MM.1S (cell line): ENCODE data around the gene CRTC3.
A peak's percentile ranks its signal among the peaks of the same experiment; 100 is the strongest.

Experiments used
- DNase-seq: peaks from one replicate; pipeline ENCODE4 v3.0.0-alpha.2; 2015
- H2AFZ ChIP-seq: fragments of 300-600 bp; sonication (generic); 2 replicates; pipeline ENCODE4 v1.6.0; 2016; ENCODE audit warnings: antibody characterized with exemption, low read length
- H3F3A ChIP-seq: fragments of 300-600 bp; sonication (generic); 2 replicates; pipeline ENCODE4 v1.6.1; 2016; ENCODE audit warnings: mild to moderate bottlenecking, antibody characterized with exemption, low read length, moderate library complexity, mixed read lengths; ENCODE audit not compliant: insufficient read depth
- H3K27ac ChIP-seq: fragments of 300-600 bp; sonication (generic); 2 replicates; pipeline ENCODE4 v1.5.1; 2016; ENCODE audit warnings: mild to moderate bottlenecking, low read length
- H3K27me3 ChIP-seq: fragments of 300-600 bp; sonication (generic); replicated peaks from 2 replicates; pipeline ENCODE4 v1.6.0; 2016; ENCODE audit warnings: low read length; ENCODE audit not compliant: insufficient read depth
- H3K36me3 ChIP-seq: fragments of 300-600 bp; sonication (generic); replicated peaks from 2 replicates; pipeline ENCODE4 v1.6.1; 2016; ENCODE audit warnings: mild to moderate bottlenecking, low read length, mixed read lengths; ENCODE audit not compliant: insufficient read depth
- H3K4me1 ChIP-seq: fragments of 300-600 bp; sonication (generic); 2 replicates; pipeline ENCODE4 v1.6.1; 2016; ENCODE audit warnings: low read length, mixed read lengths
- H3K4me2 ChIP-seq: fragments of 300-600 bp; sonication (generic); 2 replicates; pipeline ENCODE4 v1.6.0; 2016; ENCODE audit warnings: low read depth, low read length
- H3K4me3 ChIP-seq: fragments of 300-600 bp; sonication (generic); 2 replicates; pipeline ENCODE4 v1.5.1; 2016; ENCODE audit warnings: low read length, mixed read lengths
- H3K79me2 ChIP-seq: fragments of 300-600 bp; sonication (generic); 2 replicates; pipeline ENCODE4 v1.6.1; 2016; ENCODE audit warnings: mixed run types, low read length, mixed read lengths
- H3K9ac ChIP-seq: fragments of 300-600 bp; sonication (generic); 2 replicates; pipeline ENCODE4 v1.6.1; 2016; ENCODE audit warnings: low read length, mixed read lengths
- H3K9me2 ChIP-seq: fragments of 300-600 bp; sonication (generic); replicated peaks from 2 replicates; pipeline ENCODE4 v1.6.1; 2016; ENCODE audit warnings: mild to moderate bottlenecking, low read length, mixed read lengths; ENCODE audit not compliant: insufficient read depth
- H3K9me3 ChIP-seq: fragments of 300-600 bp; sonication (generic); replicated peaks from 2 replicates; pipeline ENCODE4 v1.6.1; 2016; ENCODE audit warnings: mild to moderate bottlenecking, low read length, mixed read lengths; ENCODE audit not compliant: insufficient read depth
- H4K20me1 ChIP-seq: fragments of 300-600 bp; sonication (generic); 2 replicates; pipeline ENCODE4 v1.6.1; 2016; ENCODE audit warnings: mild to moderate bottlenecking, low read length, moderate library complexity, mixed read lengths; ENCODE audit not compliant: insufficient read depth
- EZH2 ChIP-seq: fragments of 300-600 bp; sonication (generic); optimal IDR thresholded peaks from 2 replicates; pipeline ENCODE3; 2017; ENCODE audit warnings: low read depth, mild to moderate bottlenecking, antibody characterized with exemption, low read length, mixed read lengths
- EZH2phosphoT487 ChIP-seq: fragments of 300-600 bp; sonication (generic); IDR thresholded peaks from 2 replicates; pipeline ENCODE4 v1.6.1; 2018; ENCODE audit warnings: antibody characterized with exemption, low read length
- TF ChIP-seq, protein P1 (sequence below): fragments of 300-600 bp; sonication (generic); IDR thresholded peaks from 2 replicates; pipeline ENCODE4 v1.5.1; 2016; ENCODE audit warnings: antibody characterized with exemption, low read length, mixed read lengths

The CRTC3 gene

DNA sequence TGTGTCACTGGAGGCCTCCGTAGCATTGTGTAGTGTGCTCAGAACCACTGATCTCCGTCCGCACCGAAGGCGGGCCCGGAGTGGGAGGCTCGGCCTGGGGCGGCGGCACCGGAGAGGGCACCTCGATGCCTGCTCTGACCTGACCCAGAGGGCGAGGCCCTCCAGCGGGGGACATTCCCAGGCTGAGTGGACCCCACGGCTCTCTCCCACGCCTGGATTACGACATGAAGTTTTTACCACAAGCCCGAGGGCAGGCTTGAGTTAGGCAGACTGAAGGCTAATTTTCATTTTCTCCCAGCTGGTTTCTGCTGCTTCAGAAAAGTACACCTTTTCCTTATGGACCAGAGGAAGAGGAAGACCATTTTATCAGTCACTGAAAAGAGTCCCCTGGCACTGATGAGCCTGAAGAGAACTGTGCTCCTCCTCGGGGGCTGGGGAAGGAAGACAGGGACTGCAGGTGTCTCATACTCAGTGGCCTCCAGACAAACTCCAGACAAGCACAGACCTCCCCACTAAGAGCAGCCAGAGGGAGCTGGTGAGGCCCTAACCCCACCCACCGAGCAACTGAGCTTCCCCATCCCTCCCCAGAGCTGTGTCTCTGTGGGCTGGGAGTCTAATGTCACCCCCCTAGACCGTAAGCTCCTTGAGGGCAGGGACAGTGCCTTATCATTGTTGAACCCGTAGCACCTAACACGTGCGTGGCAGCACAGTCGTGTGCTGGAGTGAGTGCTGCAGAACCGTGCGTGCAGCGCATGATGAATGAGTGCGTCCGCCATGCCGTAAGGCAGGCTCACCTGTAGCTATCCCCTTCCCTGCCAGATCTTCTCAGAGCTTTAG, 113.0 kb downstream of the CRTC3 start:
- H3K9ac ChIP-seq: no peak overlapping the region
- H2AFZ ChIP-seq: no peak overlapping the region
- H3K79me2 ChIP-seq: no peaks in the 10 kb centered on the region
- H3K4me3 ChIP-seq: no peak overlapping the region
- no peaks in the 10 kb centered on the region for H3K4me1 ChIP-seq
- no peaks in the 10 kb centered on the region for H3K9me2 ChIP-seq
- H3K27me3 ChIP-seq: no peaks in the 10 kb centered on the region
- H3K36me3 ChIP-seq: no peaks in the 10 kb centered on the region
- no peak for DNase-seq
- no peaks in the 10 kb centered on the region for H4K20me1 ChIP-seq
- no peak overlapping the region for H3K4me2 ChIP-seq
- TF ChIP-seq EZH2phosphoT487: no peak
- TF ChIP-seq, protein P1, sequence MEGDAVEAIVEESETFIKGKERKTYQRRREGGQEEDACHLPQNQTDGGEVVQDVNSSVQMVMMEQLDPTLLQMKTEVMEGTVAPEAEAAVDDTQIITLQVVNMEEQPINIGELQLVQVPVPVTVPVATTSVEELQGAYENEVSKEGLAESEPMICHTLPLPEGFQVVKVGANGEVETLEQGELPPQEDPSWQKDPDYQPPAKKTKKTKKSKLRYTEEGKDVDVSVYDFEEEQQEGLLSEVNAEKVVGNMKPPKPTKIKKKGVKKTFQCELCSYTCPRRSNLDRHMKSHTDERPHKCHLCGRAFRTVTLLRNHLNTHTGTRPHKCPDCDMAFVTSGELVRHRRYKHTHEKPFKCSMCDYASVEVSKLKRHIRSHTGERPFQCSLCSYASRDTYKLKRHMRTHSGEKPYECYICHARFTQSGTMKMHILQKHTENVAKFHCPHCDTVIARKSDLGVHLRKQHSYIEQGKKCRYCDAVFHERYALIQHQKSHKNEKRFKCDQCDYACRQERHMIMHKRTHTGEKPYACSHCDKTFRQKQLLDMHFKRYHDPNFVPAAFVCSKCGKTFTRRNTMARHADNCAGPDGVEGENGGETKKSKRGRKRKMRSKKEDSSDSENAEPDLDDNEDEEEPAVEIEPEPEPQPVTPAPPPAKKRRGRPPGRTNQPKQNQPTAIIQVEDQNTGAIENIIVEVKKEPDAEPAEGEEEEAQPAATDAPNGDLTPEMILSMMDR: 0 out of 2 replicates have a peak, but pooled peaks have one; percentile 5
- no peak for TF ChIP-seq EZH2
- no peak overlapping the region for H3K27ac ChIP-seq
- H3K9me3 ChIP-seq: no peaks in the 10 kb centered on the region
- H3F3A ChIP-seq: no peaks in the 10 kb centered on the region

DNA sequence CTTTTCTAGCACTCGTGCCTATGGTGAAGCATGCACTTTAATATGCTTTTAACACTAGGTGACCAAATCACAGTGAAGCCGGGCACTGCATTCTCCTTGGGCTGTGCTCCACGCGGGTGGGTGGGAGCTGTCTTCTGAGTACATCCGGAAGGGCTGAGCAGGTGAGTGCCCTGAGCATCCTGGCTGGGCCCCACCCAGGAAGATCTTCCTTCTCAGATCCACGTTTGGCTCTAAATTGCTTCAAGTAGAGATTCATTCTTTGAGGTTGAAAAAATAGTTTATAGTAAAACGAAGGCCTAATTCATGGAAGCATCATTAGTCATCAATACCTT, 113.5 kb downstream of the CRTC3 start:
- H3K4me2 ChIP-seq: no peak overlapping the region
- TF ChIP-seq, protein P1: no peak
- no peak for TF ChIP-seq EZH2
- no peak for TF ChIP-seq EZH2phosphoT487
- no peaks in the 10 kb centered on the region for H3K36me3 ChIP-seq
- no peaks in the 10 kb centered on the region for H4K20me1 ChIP-seq
- H3K9ac ChIP-seq: no peak overlapping the region
- no peaks in the 10 kb centered on the region for H3K79me2 ChIP-seq
- no peaks in the 10 kb centered on the region for H3K4me1 ChIP-seq
- H3K4me3 ChIP-seq: no peak overlapping the region
- no peaks in the 10 kb centered on the region for H3F3A ChIP-seq
- peaks cover under 1% of the 10 kb centered on the region for H3K27me3 ChIP-seq
- no peak overlapping the region for H3K27ac ChIP-seq
- H3K9me2 ChIP-seq: no peaks in the 10 kb centered on the region
- no peaks in the 10 kb centered on the region for H3K9me3 ChIP-seq
- DNase-seq: no peak
- no peak overlapping the region for H2AFZ ChIP-seq

DNA sequence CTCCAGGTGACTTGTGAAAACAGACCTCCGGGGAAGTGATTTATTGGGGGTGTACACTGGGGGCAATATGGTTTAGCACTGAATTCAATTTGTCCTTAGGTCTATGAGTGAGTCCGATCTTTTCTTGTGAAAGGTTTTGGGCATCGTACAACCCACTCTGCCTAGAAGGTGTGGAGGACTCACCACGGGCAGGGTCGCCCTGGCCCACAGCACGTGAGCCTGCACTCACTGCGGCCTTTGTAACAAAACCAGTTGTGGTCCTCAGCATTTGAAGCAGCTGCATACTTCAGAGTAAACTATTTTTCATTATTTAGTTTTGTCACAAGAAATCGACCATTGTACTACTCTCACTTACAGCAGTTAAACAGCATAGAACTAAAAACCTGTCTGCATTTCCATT, 114.8 kb downstream of the CRTC3 start:
- H4K20me1 ChIP-seq: no peaks in the 10 kb centered on the region
- no peak overlapping the region for H3K4me2 ChIP-seq
- no peaks in the 10 kb centered on the region for H3K36me3 ChIP-seq
- no peak overlapping the region for H2AFZ ChIP-seq
- no peak overlapping the region for H3K27ac ChIP-seq
- H3F3A ChIP-seq: no peaks in the 10 kb centered on the region
- no peaks in the 10 kb centered on the region for H3K4me1 ChIP-seq
- no peak for DNase-seq
- H3K9me3 ChIP-seq: no peaks in the 10 kb centered on the region
- no peak overlapping the region for H3K9ac ChIP-seq
- H3K4me3 ChIP-seq: no peak overlapping the region
- H3K9me2 ChIP-seq: no peaks in the 10 kb centered on the region
- no peaks in the 10 kb centered on the region for H3K79me2 ChIP-seq
- H3K27me3 ChIP-seq: peaks cover 11% of the 10 kb centered on the region
- TF ChIP-seq EZH2phosphoT487: no peak
- no peak for TF ChIP-seq EZH2
